Measurements from ENCODE around the gene KRT6C. TPM values are rescaled to one million over a fixed set of nuclear protein-coding genes. Genes with fewer than 3 reads are reported as not detected.

Gene KRT6C
- total and polyA plus RNA-seq, 3 experiments from 2014 or later: not detected

DNA sequence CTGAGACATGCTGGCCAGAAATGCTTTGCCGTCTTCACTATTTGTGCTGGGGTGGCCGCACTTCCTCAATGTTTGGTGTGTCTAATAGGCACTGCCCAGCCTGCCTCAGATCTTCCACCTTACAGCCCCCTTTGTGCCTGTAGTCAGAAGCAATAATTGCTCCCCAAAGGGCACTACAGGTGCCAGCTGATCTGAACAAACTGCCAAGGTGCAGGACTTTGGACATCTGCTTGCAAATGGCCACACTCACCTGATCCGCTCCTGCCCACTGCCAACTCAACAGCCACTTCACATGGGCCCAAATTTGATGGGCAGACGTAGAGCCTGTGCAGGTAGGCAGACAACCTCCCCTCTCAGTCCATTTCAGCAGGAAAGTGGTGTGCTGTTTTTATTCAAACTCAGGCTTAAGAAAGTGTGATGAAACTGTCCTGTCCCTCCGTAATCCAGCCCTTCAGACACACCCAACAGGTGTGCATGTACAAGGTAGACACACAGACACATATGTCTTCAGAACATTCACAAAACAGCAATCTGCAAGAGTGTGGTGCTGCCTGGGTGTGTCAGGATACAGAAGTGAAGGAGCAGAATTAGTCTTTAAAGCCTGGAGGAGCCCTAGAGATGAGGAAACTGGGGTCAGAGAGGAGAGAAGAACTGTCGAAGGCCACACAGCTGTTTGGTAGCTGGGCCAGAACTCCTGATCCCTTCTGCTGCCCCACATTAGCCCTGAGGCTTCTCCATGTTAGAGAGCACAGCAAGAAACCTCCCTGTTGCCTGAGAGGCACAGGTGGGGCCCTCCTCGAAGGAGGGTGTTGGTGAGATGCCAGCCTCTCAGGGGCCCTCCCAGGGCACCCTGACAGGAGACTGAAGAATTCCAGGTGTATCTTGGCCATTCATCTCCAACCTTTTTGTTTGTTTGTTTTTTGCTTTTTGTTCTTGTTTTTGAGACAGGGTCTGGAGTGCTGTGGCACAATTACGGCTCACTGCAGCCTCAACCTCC, 35.0 kb downstream of the KRT6C start:
- H3K4me3 Mint-ChIP-seq: no peak overlapping the region
- H3K4me1 Mint-ChIP-seq: no peaks in the 10 kb centered on the region
- CTCF ChIA-PET: no interaction called here
- H3K27me3 Mint-ChIP-seq: peaks cover 11 to 58% of the 10 kb centered on the region in 2 donors
- no peak overlapping the region for H3K4me3 ChIP-seq (ENCODE audit: low read length)
- POLR2A ChIA-PET: no interaction called here
- H3K36me3 Mint-ChIP-seq: no peaks in the 10 kb centered on the region
- H3K9me3 ChIP-seq (ENCODE audit: low read length): no peaks in the 10 kb centered on the region
- no peaks in the 10 kb centered on the region for H3K4me1 ChIP-seq (ENCODE audit: insufficient read depth, low read length)
- no peak overlapping the region for H3K27ac Mint-ChIP-seq
- H3K36me3 ChIP-seq (ENCODE audit: insufficient read depth, low read length): no peaks in the 10 kb centered on the region
- no peaks in the 10 kb centered on the region for H3K27me3 ChIP-seq (ENCODE audit: insufficient read depth, low read length, poor library complexity, severe bottlenecking)
- no peak overlapping the region for H3K27ac ChIP-seq (ENCODE audit: low read depth, low read length)
- no peak for DNase-seq
- no peaks in the 10 kb centered on the region for H3K9me3 Mint-ChIP-seq

DNA sequence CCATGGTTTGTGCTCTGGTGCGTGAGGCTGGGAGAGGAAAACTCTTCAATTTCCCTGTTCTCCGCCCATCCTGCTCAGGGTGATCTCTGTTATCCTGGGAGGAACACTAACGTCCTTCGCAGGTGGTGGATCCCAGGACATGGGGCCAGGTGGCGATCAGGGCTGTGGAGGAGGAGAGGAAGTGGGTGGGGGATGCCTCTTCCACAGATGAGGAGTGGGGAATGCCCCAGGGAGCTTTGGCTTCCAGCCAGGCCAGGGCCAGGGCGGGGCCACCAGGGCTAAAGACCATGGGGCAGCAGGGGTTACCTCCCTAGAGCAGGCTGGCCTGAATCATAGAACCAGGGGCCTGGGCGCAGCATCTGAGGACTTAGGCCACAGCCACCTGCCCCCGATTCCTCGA, 36.1 kb downstream of the KRT6C start:
- no peak overlapping the region for H3K27ac Mint-ChIP-seq
- H3K27me3 Mint-ChIP-seq: peaks cover 15 to 58% of the 10 kb centered on the region in 2 donors
- H3K4me3 Mint-ChIP-seq: no peak overlapping the region
- H3K9me3 ChIP-seq (ENCODE audit: low read length): no peaks in the 10 kb centered on the region
- CTCF ChIA-PET: no interaction called here
- no peaks in the 10 kb centered on the region for H3K36me3 ChIP-seq (ENCODE audit: insufficient read depth, low read length)
- no peak overlapping the region for H3K27ac ChIP-seq (ENCODE audit: low read depth, low read length)
- no peak for DNase-seq
- H3K4me3 ChIP-seq (ENCODE audit: low read length): no peak overlapping the region
- no peaks in the 10 kb centered on the region for H3K4me1 Mint-ChIP-seq
- no peaks in the 10 kb centered on the region for H3K36me3 Mint-ChIP-seq
- H3K4me1 ChIP-seq (ENCODE audit: insufficient read depth, low read length): no peaks in the 10 kb centered on the region
- POLR2A ChIA-PET: no interaction called here
- no peaks in the 10 kb centered on the region for H3K9me3 Mint-ChIP-seq
- no peaks in the 10 kb centered on the region for H3K27me3 ChIP-seq (ENCODE audit: insufficient read depth, low read length, poor library complexity, severe bottlenecking)

GRCh38 chr12:52436828-52437474, 36.7 kb downstream of the KRT6C start:
- Histone ChIP-seq H3K4me3 (ENCODE audit: low read length) (no peak overlapping the region), H3K36me3 (ENCODE audit: insufficient read depth, low read length) (no peaks in the 10 kb centered on the region), H3K27me3 (ENCODE audit: insufficient read depth, low read length, poor library complexity, severe bottlenecking) (no peaks in the 10 kb centered on the region), H3K4me1 (ENCODE audit: insufficient read depth, low read length) (no peaks in the 10 kb centered on the region), H3K27ac (ENCODE audit: low read depth, low read length) (no peak overlapping the region), H3K9me3 (ENCODE audit: low read length) (no peaks in the 10 kb centered on the region)
- Mint-ChIP-seq H3K36me3 (no peaks in the 10 kb centered on the region), H3K4me3 (no peak overlapping the region), H3K9me3 (no peaks in the 10 kb centered on the region), H3K27ac (peak overlapping the region in 1 of 8 donors; percentile 38), H3K4me1 (no peaks in the 10 kb centered on the region), H3K27me3 (peaks cover 17 to 58% of the 10 kb centered on the region in 2 donors)
- ChIA-PET CTCF (no interaction called here), POLR2A (no interaction called here)
- DNase-seq: no peak

GRCh38 chr12:52436000-52436827, 37.4 kb downstream of the KRT6C start:
- Mint-ChIP-seq H3K27me3 (peaks cover 20 to 55% of the 10 kb centered on the region in 2 donors), H3K4me3 (no peak overlapping the region), H3K9me3 (no peaks in the 10 kb centered on the region), H3K27ac (peak overlapping the region in 1 of 8 donors; percentile 38), H3K4me1 (no peaks in the 10 kb centered on the region), H3K36me3 (no peaks in the 10 kb centered on the region)
- no peaks in the 10 kb centered on the region for H3K36me3 ChIP-seq (ENCODE audit: insufficient read depth, low read length)
- H3K27me3 ChIP-seq (ENCODE audit: insufficient read depth, low read length, poor library complexity, severe bottlenecking): peaks cover 7% of the 10 kb centered on the region
- ChIA-PET POLR2A (no interaction called here), CTCF (no interaction called here)
- DNase-seq: no peak
- no peak overlapping the region for H3K4me3 ChIP-seq (ENCODE audit: low read length)
- no peaks in the 10 kb centered on the region for H3K9me3 ChIP-seq (ENCODE audit: low read length)
- H3K4me1 ChIP-seq (ENCODE audit: insufficient read depth, low read length): no peaks in the 10 kb centered on the region
- no peak overlapping the region for H3K27ac ChIP-seq (ENCODE audit: low read depth, low read length)

- Histone ChIP-seq H3K4me1 (ENCODE audit: insufficient read depth, low read length) (no peaks in the 10 kb centered on the region), H3K27me3 (ENCODE audit: insufficient read depth, low read length, poor library complexity, severe bottlenecking) (peaks cover 11% of the 10 kb centered on the region), H3K36me3 (ENCODE audit: insufficient read depth, low read length) (no peaks in the 10 kb centered on the region), H3K27ac (ENCODE audit: low read depth, low read length) (no peak overlapping the region), H3K9me3 (ENCODE audit: low read length) (no peaks in the 10 kb centered on the region), H3K4me3 (ENCODE audit: low read length) (no peak overlapping the region)
- H3K27me3 Mint-ChIP-seq: peaks cover 20 to 55% of the 10 kb centered on the region in 2 donors
- no peaks in the 10 kb centered on the region for H3K36me3 Mint-ChIP-seq
- ChIA-PET POLR2A (no interaction called here), CTCF (no interaction called here)
- no peak for DNase-seq
- H3K4me3 Mint-ChIP-seq: no peak overlapping the region
- H3K9me3 Mint-ChIP-seq: no peaks in the 10 kb centered on the region
- no peaks in the 10 kb centered on the region for H3K4me1 Mint-ChIP-seq
- H3K27ac Mint-ChIP-seq: no peak overlapping the region
These were observed 38.0 kb downstream of the KRT6C start for GRCh38 chr12:52435659-52435999.

GRCh38 chr12:52434760-52435530, 38.7 kb downstream of the KRT6C start:
- Histone ChIP-seq H3K9me3 (ENCODE audit: low read length) (no peaks in the 10 kb centered on the region), H3K36me3 (ENCODE audit: insufficient read depth, low read length) (no peaks in the 10 kb centered on the region), H3K27me3 (ENCODE audit: insufficient read depth, low read length, poor library complexity, severe bottlenecking) (peaks cover 11% of the 10 kb centered on the region), H3K4me3 (ENCODE audit: low read length) (no peak overlapping the region), H3K4me1 (ENCODE audit: insufficient read depth, low read length) (no peaks in the 10 kb centered on the region), H3K27ac (ENCODE audit: low read depth, low read length) (no peak overlapping the region)
- no peak for DNase-seq
- Mint-ChIP-seq H3K27ac (no peak overlapping the region), H3K27me3 (peaks cover 17 to 58% of the 10 kb centered on the region in 2 donors), H3K4me1 (no peaks in the 10 kb centered on the region), H3K36me3 (no peaks in the 10 kb centered on the region), H3K4me3 (no peak overlapping the region), H3K9me3 (no peaks in the 10 kb centered on the region)
- POLR2A ChIA-PET: no interaction called here
- CTCF ChIA-PET: no interaction called here

- H3K9me3 Mint-ChIP-seq: no peaks in the 10 kb centered on the region
- H3K27ac Mint-ChIP-seq: no peak within 1 kb of the TSS
- no peak for DNase-seq
- no peaks in the 10 kb centered on the region for H3K36me3 Mint-ChIP-seq
- H3K4me1 Mint-ChIP-seq: no peaks in the 10 kb centered on the region
- H3K4me3 Mint-ChIP-seq: no peak within 1 kb of the TSS
- CTCF ChIA-PET: no interaction called here
- no peak within 1 kb of the TSS for H3K27ac ChIP-seq (ENCODE audit: low read depth, low read length)
- no peak within 1 kb of the TSS for H3K4me3 ChIP-seq (ENCODE audit: low read length)
- peaks cover 15 to 59% of the 10 kb centered on the region in 2 donors for H3K27me3 Mint-ChIP-seq
- H3K4me1 ChIP-seq (ENCODE audit: insufficient read depth, low read length): no peaks in the 10 kb centered on the region
- no peaks in the 10 kb centered on the region for H3K9me3 ChIP-seq (ENCODE audit: low read length)
- POLR2A ChIA-PET: no interaction called here
- no peaks in the 10 kb centered on the region for H3K36me3 ChIP-seq (ENCODE audit: insufficient read depth, low read length)
- peaks cover 11% of the 10 kb centered on the region for H3K27me3 ChIP-seq (ENCODE audit: insufficient read depth, low read length, poor library complexity, severe bottlenecking)
These were observed 39.4 kb downstream of the KRT6C start, which contains the start of gene KRT75 for GRCh38 chr12:52434081-52434733. KRT75 (minus strand) TSS chr12:52434371; CDS start chr12:52434304, 67 bp downstream.
